IPS DF 6.9 (cell line): ENCODE measurements around the gene PSMD2.

ENCODE experiments used
- DNase-seq: peaks from one replicate; pipeline ENCODE4 v3.0.0-alpha.2; 2013; ENCODE audit warnings: low read depth, low spot score
- H3K27ac ChIP-seq: one replicate; pipeline ENCODE4 v1.5.1; 2013; ENCODE audit warnings: low read length, control low read depth
- H3K27me3 ChIP-seq: 2 replicates; pipeline ENCODE4 v1.6.1; 2013; ENCODE audit warnings: mild to moderate bottlenecking, low read length; ENCODE audit not compliant: control insufficient read depth, insufficient read depth
- H3K36me3 ChIP-seq: 2 replicates; pipeline ENCODE4 v1.6.1; 2013; ENCODE audit warnings: low read length; ENCODE audit not compliant: control insufficient read depth, insufficient read depth
- H3K4me1 ChIP-seq: 2 replicates; pipeline ENCODE4 v1.6.1; 2013; ENCODE audit warnings: low read length; ENCODE audit not compliant: control insufficient read depth, insufficient read depth
- H3K4me3 ChIP-seq: 2 replicates; pipeline ENCODE4 v1.5.1; 2013; ENCODE audit warnings: mild to moderate bottlenecking, low read length
- H3K9me3 ChIP-seq: 2 replicates; pipeline ENCODE4 v1.6.1; 2013; ENCODE audit warnings: low read length, inconsistent platforms; ENCODE audit not compliant: control insufficient read depth, insufficient read depth
- WGBS: extraction: QIAGEN DNeasy Blood & Tissue Kit; methylation state at CpG from one replicate; pipeline ENCODE4 v1.1.7; 2013; ENCODE audit warnings: mixed read lengths, missing lambda C conversion rate; ENCODE audit not compliant: insufficient read length, insufficient coverage; 5-methylcytosine and 5-hydroxymethylcytosine counted together

PSMD2 gene

GRCh38 chr3:184316792-184317191 lies 17.8 kb downstream of the PSMD2 start:
- Histone ChIP-seq H3K27ac (no peak overlapping the region), H3K27me3 (no peaks in the 10 kb centered on the region), H3K4me3 (no peak overlapping the region), H3K4me1 (no peaks in the 10 kb centered on the region), H3K36me3 (peaks cover 22% of the 10 kb centered on the region), H3K9me3 (no peaks in the 10 kb centered on the region)
- no peak for DNase-seq
- no CpG with 5 or more reads among the region's 7 CpGs for WGBS

- H3K9me3 ChIP-seq = no peaks in the 10 kb centered on the region
- no peaks in the 10 kb centered on the region for H3K4me1 ChIP-seq
- no peak overlapping the region for H3K4me3 ChIP-seq
- H3K36me3 ChIP-seq = peaks cover 24% of the 10 kb centered on the region
- H3K27ac ChIP-seq = no peak overlapping the region
- DNase-seq = no peak
- no CpG with 5 or more reads among the region's 5 CpGs for WGBS
- no peaks in the 10 kb centered on the region for H3K27me3 ChIP-seq
Measured at GRCh38 chr3:184317201-184317600, 18.2 kb downstream of the PSMD2 start.

GRCh38 chr3:184320104-184320445 lies 21.0 kb downstream of the PSMD2 start:
- H3K36me3 ChIP-seq = peaks cover 50% of the 10 kb centered on the region
- DNase-seq = no peak
- no peaks in the 10 kb centered on the region for H3K27me3 ChIP-seq
- H3K27ac ChIP-seq = no peak overlapping the region
- H3K4me3 ChIP-seq = no peak overlapping the region
- no CpG with 5 or more reads among the region's 4 CpGs for WGBS
- no peaks in the 10 kb centered on the region for H3K9me3 ChIP-seq
- no peaks in the 10 kb centered on the region for H3K4me1 ChIP-seq

GRCh38 chr3:184321666-184322065 lies 22.6 kb downstream of the PSMD2 start:
- Histone ChIP-seq H3K36me3 (peaks cover 66% of the 10 kb centered on the region), H3K27me3 (no peaks in the 10 kb centered on the region), H3K4me3 (no peak overlapping the region), H3K9me3 (no peaks in the 10 kb centered on the region), H3K27ac (no peak overlapping the region), H3K4me1 (no peaks in the 10 kb centered on the region)
- no CpG with 5 or more reads among the region's 5 CpGs for WGBS
- no peak for DNase-seq

- no CpG with 5 or more reads among the region's 20 CpGs for WGBS
- peaks cover 75% of the 10 kb centered on the region for H3K36me3 ChIP-seq
- no peak overlapping the region for H3K27ac ChIP-seq
- H3K9me3 ChIP-seq = no peaks in the 10 kb centered on the region
- H3K4me1 ChIP-seq = no peaks in the 10 kb centered on the region
- H3K4me3 ChIP-seq = no peak overlapping the region
- DNase-seq = no peak
- no peaks in the 10 kb centered on the region for H3K27me3 ChIP-seq
Measured at GRCh38 chr3:184322731-184323487, 23.9 kb downstream of the PSMD2 start.

GRCh38 chr3:184323696-184324095 lies 24.7 kb downstream of the PSMD2 start:
- WGBS = no CpG with 5 or more reads among the region's 8 CpGs
- H3K27me3 ChIP-seq = no peaks in the 10 kb centered on the region
- no peak overlapping the region for H3K27ac ChIP-seq
- H3K4me1 ChIP-seq = no peaks in the 10 kb centered on the region
- no peak overlapping the region for H3K4me3 ChIP-seq
- no peaks in the 10 kb centered on the region for H3K9me3 ChIP-seq
- DNase-seq = no peak
- peaks cover 80% of the 10 kb centered on the region for H3K36me3 ChIP-seq

GRCh38 chr3:184325269-184325668 lies 26.2 kb downstream of the PSMD2 start:
- peaks cover 81% of the 10 kb centered on the region for H3K36me3 ChIP-seq
- H3K27me3 ChIP-seq = no peaks in the 10 kb centered on the region
- no peak overlapping the region for H3K27ac ChIP-seq
- no peak overlapping the region for H3K4me3 ChIP-seq
- WGBS = no CpG with 5 or more reads among the region's 13 CpGs
- no peaks in the 10 kb centered on the region for H3K4me1 ChIP-seq
- no peaks in the 10 kb centered on the region for H3K9me3 ChIP-seq
- no peak for DNase-seq

- DNase-seq = no peak
- no peaks in the 10 kb centered on the region for H3K9me3 ChIP-seq
- no peaks in the 10 kb centered on the region for H3K4me1 ChIP-seq
- H3K27ac ChIP-seq = no peak overlapping the region
- H3K4me3 ChIP-seq = no peak overlapping the region
- peaks cover 76% of the 10 kb centered on the region for H3K36me3 ChIP-seq
- no CpG with 5 or more reads among the region's 6 CpGs for WGBS
- no peaks in the 10 kb centered on the region for H3K27me3 ChIP-seq
Measured at GRCh38 chr3:184325715-184326369, 26.8 kb downstream of the PSMD2 start.

- DNase-seq = no peak
- no peaks in the 10 kb centered on the region for H3K4me1 ChIP-seq
- H3K27me3 ChIP-seq = no peaks in the 10 kb centered on the region
- no peak overlapping the region for H3K4me3 ChIP-seq
- H3K9me3 ChIP-seq = no peaks in the 10 kb centered on the region
- no CpG with 5 or more reads among the region's 21 CpGs for WGBS
- peaks cover 77% of the 10 kb centered on the region for H3K36me3 ChIP-seq
- no peak overlapping the region for H3K27ac ChIP-seq
Measured at GRCh38 chr3:184327171-184327570, 28.1 kb downstream of the PSMD2 start.

- no peaks in the 10 kb centered on the region for H3K27me3 ChIP-seq
- peaks cover 76% of the 10 kb centered on the region for H3K36me3 ChIP-seq
- no peaks in the 10 kb centered on the region for H3K9me3 ChIP-seq
- no peak for DNase-seq
- no CpG with 5 or more reads among the region's 3 CpGs for WGBS
- H3K4me3 ChIP-seq = no peak overlapping the region
- no peaks in the 10 kb centered on the region for H3K4me1 ChIP-seq
- no peak overlapping the region for H3K27ac ChIP-seq
Measured at GRCh38 chr3:184328516-184328915, 29.5 kb downstream of the PSMD2 start.
